Osteocyte (in vitro differentiated cells): Measurements from ENCODE around the gene ZNF423. TPM values are rescaled to one million over a fixed set of nuclear protein-coding genes. Genes with fewer than 3 reads are reported as not detected.

Experiments
- DNase-seq: peaks from one replicate; pipeline ENCODE4 v3.0.0; 2021; ENCODE audit warnings: mixed read lengths; ENCODE audit not compliant: unreplicated experiment; ENCODE audit errors: extremely low spot score
- H3K27ac Mint-ChIP-seq: one replicate; pipeline ENCODE4 v1.8.0; 2021; ENCODE audit warnings: mild to moderate bottlenecking, mixed read lengths; ENCODE audit not compliant: unreplicated experiment
- H3K27me3 Mint-ChIP-seq: one replicate; pipeline ENCODE4 v1.8.0; 2021; ENCODE audit warnings: mixed read lengths; ENCODE audit not compliant: unreplicated experiment
- H3K36me3 Mint-ChIP-seq: one replicate; pipeline ENCODE4 v1.8.0; 2021; ENCODE audit warnings: mixed read lengths; ENCODE audit not compliant: unreplicated experiment
- H3K4me1 Mint-ChIP-seq: one replicate; pipeline ENCODE4 v1.8.0; 2021; ENCODE audit warnings: mixed read lengths; ENCODE audit not compliant: unreplicated experiment
- H3K4me3 Mint-ChIP-seq: one replicate; pipeline ENCODE4 v1.8.0; 2021; ENCODE audit warnings: mild to moderate bottlenecking, moderate library complexity, mixed read lengths; ENCODE audit not compliant: unreplicated experiment
- H3K9me3 Mint-ChIP-seq: one replicate; pipeline ENCODE4 v1.8.0; 2021; ENCODE audit warnings: mixed read lengths; ENCODE audit not compliant: unreplicated experiment
- CTCF ChIP-seq: fragments of 200-600 bp; sonication (generic); IDR thresholded peaks from 2 replicates; pipeline ENCODE4 v1.5.0; 2021; ENCODE audit warnings: antibody characterized with exemption, mild to moderate bottlenecking, moderate library complexity
- total RNA-seq: library from RNA; stranded (reverse); gene quantifications from 2 replicates; pipeline ENCODE4 v1.2.1, GENCODE V29; 2021

The ZNF423 gene
- total RNA-seq, 1 donor from 2014 or later, result 25.1 TPM

DNA sequence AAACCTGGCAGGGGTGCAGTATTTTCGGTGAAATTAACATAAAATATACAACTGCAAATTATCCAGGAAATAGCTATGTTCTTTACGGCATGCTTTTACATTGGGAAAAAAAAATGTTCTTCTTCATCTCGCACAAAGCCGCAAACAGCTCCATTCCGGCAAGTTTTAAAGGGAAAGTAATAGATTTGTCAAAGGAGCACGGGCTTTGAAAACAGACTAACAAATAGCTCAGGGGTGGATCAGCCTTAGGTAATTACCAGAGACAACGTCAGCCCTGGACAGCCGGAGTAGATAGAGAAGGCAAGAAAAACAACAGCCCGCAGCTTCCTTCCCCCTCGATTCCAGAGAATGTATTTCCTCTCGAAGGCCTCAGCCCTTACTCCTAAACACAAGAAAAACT, 259.8 kb downstream of the ZNF423 start:
- TF ChIP-seq CTCF, result no peak
- peaks cover 42% of the 10 kb centered on the region for H3K4me1 Mint-ChIP-seq
- peak; percentile 21 for DNase-seq
- H3K9me3 Mint-ChIP-seq, result no peaks in the 10 kb centered on the region
- H3K27me3 Mint-ChIP-seq, result peaks cover 3% of the 10 kb centered on the region
- peak overlapping the region; percentile 66 for H3K4me3 Mint-ChIP-seq
- H3K36me3 Mint-ChIP-seq, result no peaks in the 10 kb centered on the region
- H3K27ac Mint-ChIP-seq, result peak overlapping the region; percentile 94

- peak; percentile 62 for DNase-seq
- Mint-ChIP-seq H3K4me3 (no peak overlapping the region), H3K27ac (peak overlapping the region; percentile 27), H3K36me3 (no peaks in the 10 kb centered on the region), H3K4me1 (peaks cover 42% of the 10 kb centered on the region), H3K27me3 (peaks cover 3% of the 10 kb centered on the region), H3K9me3 (no peaks in the 10 kb centered on the region)
- TF ChIP-seq CTCF, result no peak
These were observed 261.0 kb downstream of the ZNF423 start for GRCh38 chr16:49594685-49595498.

- no peaks in the 10 kb centered on the region for H3K36me3 Mint-ChIP-seq
- no peak overlapping the region for H3K4me3 Mint-ChIP-seq
- peaks cover 42% of the 10 kb centered on the region for H3K4me1 Mint-ChIP-seq
- peak; percentile 44 for DNase-seq
- H3K9me3 Mint-ChIP-seq, result no peaks in the 10 kb centered on the region
- TF ChIP-seq CTCF, result no peak
- peaks cover 3% of the 10 kb centered on the region for H3K27me3 Mint-ChIP-seq
- peak overlapping the region; percentile 25 for H3K27ac Mint-ChIP-seq
These were observed 261.8 kb downstream of the ZNF423 start for GRCh38 chr16:49594153-49594552.

GRCh38 chr16:49593424-49594040, 262.4 kb downstream of the ZNF423 start:
- Mint-ChIP-seq H3K4me1 (peaks cover 42% of the 10 kb centered on the region), H3K9me3 (peaks cover 4% of the 10 kb centered on the region), H3K36me3 (no peaks in the 10 kb centered on the region), H3K27me3 (peaks cover 7% of the 10 kb centered on the region), H3K27ac (no peak overlapping the region), H3K4me3 (no peak overlapping the region)
- TF ChIP-seq CTCF, result no peak
- peak; percentile 62 for DNase-seq
